ENCODE results near the gene ANKRD49. TPM values are rescaled to one million over a fixed set of nuclear protein-coding genes. Genes with fewer than 3 reads are reported as not detected.

The ANKRD49 gene
- total RNA-seq, 4 donors from 2014 or later, result 5.0 to 23.4 (median 18.2) TPM

DNA sequence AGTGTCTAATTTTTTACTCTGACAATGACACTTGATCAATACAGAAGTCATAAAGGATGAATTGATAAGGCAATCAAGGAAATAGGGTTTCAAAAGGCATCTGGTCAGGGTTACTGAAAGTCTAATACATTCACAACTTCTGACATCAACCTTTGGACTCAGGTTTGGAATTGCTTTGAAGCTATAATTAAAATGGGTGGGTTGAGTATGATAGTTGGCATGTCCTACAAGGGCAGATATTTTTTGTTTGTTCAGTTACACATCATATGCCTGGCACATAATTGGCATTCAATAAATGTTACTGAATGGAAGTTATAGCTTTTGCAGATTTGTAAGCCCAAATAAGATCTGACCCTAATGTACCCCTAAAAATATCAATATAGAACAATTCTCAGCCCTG lies 42.6 kb downstream of the ANKRD49 start:
- peaks cover 14% of the 10 kb centered on the region for H3K4me1 ChIP-seq
- no peak for DNase-seq (ENCODE audit: low spot score in 2 of 2)
- TF ChIP-seq POLR2A (IDR thresholded peaks at IDR 0.05), result no peak
- TF ChIP-seq, protein P1, sequence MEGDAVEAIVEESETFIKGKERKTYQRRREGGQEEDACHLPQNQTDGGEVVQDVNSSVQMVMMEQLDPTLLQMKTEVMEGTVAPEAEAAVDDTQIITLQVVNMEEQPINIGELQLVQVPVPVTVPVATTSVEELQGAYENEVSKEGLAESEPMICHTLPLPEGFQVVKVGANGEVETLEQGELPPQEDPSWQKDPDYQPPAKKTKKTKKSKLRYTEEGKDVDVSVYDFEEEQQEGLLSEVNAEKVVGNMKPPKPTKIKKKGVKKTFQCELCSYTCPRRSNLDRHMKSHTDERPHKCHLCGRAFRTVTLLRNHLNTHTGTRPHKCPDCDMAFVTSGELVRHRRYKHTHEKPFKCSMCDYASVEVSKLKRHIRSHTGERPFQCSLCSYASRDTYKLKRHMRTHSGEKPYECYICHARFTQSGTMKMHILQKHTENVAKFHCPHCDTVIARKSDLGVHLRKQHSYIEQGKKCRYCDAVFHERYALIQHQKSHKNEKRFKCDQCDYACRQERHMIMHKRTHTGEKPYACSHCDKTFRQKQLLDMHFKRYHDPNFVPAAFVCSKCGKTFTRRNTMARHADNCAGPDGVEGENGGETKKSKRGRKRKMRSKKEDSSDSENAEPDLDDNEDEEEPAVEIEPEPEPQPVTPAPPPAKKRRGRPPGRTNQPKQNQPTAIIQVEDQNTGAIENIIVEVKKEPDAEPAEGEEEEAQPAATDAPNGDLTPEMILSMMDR (IDR thresholded peaks at IDR 0.05), result no peak
- no peaks in the 10 kb centered on the region for H3K36me3 ChIP-seq
- H3K27ac ChIP-seq, result no peak overlapping the region
- H3K4me3 ChIP-seq, result no peak overlapping the region
- no peaks in the 10 kb centered on the region for H3K27me3 ChIP-seq
- H3K9me3 ChIP-seq, result no peaks in the 10 kb centered on the region

DNA sequence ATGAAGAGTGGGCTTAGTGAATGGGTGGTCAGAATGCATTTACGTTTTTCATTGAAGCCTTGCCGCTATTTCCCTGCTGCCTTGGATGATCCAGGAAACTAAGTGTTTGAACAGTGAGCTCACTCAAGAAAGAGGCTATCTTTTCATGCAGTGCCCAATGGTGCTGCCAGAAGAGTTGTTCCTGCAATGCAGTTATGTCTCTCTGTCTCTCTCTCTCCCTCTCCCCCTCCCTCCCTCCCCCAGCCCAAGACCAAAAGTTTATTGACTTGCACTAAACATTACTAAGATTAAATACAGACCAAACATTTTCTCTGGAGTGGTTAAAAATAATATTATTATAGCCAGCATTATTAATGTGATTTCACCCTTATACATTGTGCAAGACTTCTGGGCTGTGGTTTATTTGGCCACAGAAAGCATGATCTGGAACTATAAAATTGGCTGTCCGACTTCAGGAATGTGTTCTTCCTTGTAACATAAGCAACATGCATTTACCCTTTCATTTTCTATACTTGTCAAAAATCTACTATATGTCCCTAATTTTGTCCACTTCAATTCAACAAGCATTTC lies 43.3 kb downstream of the ANKRD49 start:
- no peak overlapping the region for H3K27ac ChIP-seq
- no peak overlapping the region for H3K4me3 ChIP-seq
- H3K9me3 ChIP-seq, result no peaks in the 10 kb centered on the region
- H3K27me3 ChIP-seq, result no peaks in the 10 kb centered on the region
- H3K36me3 ChIP-seq, result no peaks in the 10 kb centered on the region
- no peak for DNase-seq (ENCODE audit: low spot score in 2 of 2)
- H3K4me1 ChIP-seq, result peaks cover 14% of the 10 kb centered on the region
- TF ChIP-seq EP300 (IDR thresholded peaks at IDR 0.05), result no peak
- TF ChIP-seq, protein P1 (IDR thresholded peaks at IDR 0.05), result no peak
- 52% methylated on average over 3 of the region's 3 CpGs for WGBS

DNA sequence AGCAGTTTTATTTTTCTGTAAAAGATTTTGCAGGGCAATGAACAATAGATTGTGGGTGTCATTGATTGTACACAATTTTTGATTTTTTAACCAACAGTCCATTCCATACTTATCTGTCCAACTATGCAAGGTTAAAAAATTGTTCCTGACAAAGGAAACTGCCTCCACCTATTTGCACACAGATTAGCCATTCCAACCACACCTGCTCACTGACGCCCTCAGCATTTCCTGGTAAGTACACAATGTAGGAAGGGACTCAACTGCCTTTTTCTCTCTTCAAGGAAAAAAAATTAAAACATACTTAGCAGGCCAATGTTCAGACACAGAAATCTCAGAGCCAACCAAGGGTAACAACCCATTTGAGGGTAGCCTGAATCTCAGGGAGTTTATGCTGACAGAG lies 45.6 kb downstream of the ANKRD49 start:
- WGBS, result 71% methylated on average over 1 of the region's 1 CpG
- H3K36me3 ChIP-seq, result no peaks in the 10 kb centered on the region
- DNase-seq (ENCODE audit: low spot score in 2 of 2), result no peak
- peaks cover 28% of the 10 kb centered on the region for H3K4me1 ChIP-seq
- H3K27ac ChIP-seq, result no peak overlapping the region
- no peak overlapping the region for H3K4me3 ChIP-seq
- H3K27me3 ChIP-seq, result no peaks in the 10 kb centered on the region
- TF ChIP-seq POLR2AphosphoS5 (IDR thresholded peaks at IDR 0.05), result no peak
- no peak for TF ChIP-seq POLR2A (IDR thresholded peaks at IDR 0.05)
- TF ChIP-seq EP300 (IDR thresholded peaks at IDR 0.05), result no peak
- TF ChIP-seq, protein P1 (IDR thresholded peaks at IDR 0.05), result no peak
- no peaks in the 10 kb centered on the region for H3K9me3 ChIP-seq

DNA sequence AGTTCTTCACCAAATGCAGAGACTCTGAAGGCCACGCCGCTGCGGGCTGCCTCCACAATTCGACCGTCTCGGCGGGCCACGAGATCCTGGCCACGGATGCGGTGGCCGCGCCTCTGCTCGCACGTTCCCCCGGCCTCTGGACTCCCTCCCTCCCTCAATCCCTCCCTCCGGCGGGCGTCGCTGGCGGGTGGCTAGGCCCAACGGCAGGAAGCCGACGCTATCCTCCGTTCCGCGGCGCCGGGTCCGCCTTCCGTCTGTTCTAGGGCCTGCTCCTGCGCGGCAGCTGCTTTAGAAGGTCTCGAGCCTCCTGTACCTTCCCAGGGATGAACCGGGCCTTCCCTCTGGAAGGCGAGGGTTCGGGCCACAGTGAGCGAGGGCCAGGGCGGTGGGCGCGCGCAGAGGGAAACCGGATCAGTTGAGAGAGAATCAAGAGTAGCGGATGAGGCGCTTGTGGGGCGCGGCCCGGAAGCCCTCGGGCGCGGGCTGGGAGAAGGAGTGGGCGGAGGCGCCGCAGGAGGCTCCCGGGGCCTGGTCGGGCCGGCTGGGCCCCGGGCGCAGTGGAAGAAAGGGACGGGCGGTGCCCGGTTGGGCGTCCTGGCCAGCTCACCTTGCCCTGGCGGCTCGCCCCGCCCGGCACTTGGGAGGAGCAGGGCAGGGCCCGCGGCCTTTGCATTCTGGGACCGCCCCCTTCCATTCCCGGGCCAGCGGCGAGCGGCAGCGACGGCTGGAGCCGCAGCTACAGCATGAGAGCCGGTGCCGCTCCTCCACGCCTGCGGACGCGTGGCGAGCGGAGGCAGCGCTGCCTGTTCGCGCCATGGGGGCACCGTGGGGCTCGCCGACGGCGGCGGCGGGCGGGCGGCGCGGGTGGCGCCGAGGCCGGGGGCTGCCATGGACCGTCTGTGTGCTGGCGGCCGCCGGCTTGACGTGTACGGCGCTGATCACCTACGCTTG lies 50.2 kb downstream of the ANKRD49 start, which contains the start of gene FUT4:
Gene FUT4, plus strand, starts transcription at position 227 of the 951 bp plus-strand sequence. Its CDS starts 213 bp downstream, at position 440.
- H3K27ac ChIP-seq, result peak within 1 kb of the TSS; percentile 98
- H3K9me3 ChIP-seq, result no peaks in the 10 kb centered on the region
- peaks cover 59% of the 10 kb centered on the region for H3K4me1 ChIP-seq
- H3K36me3 ChIP-seq, result no peaks in the 10 kb centered on the region
- DNase-seq (ENCODE audit: low spot score in 2 of 2), result peak; percentile 88 to 93
- H3K27me3 ChIP-seq, result no peaks in the 10 kb centered on the region
- peak within 1 kb of the TSS; percentile 67 for H3K4me3 ChIP-seq
- TF ChIP-seq POLR2AphosphoS5 (IDR thresholded peaks at IDR 0.05), result peak in 2 of 3 donors; percentile 38 to 46
- TF ChIP-seq EP300 (IDR thresholded peaks at IDR 0.05), result no peak
- TF ChIP-seq POLR2A (IDR thresholded peaks at IDR 0.05), result peak in 1 of 2 donors; percentile 20
- TF ChIP-seq, protein P1 (IDR thresholded peaks at IDR 0.05), result no peak
- under 1% methylated on average over 27 of the region's 109 CpGs for WGBS

GRCh38 chr11:94544646-94545263 lies 51.0 kb downstream of the ANKRD49 start:
- H3K36me3 ChIP-seq, result no peaks in the 10 kb centered on the region
- TF ChIP-seq POLR2AphosphoS5 (IDR thresholded peaks at IDR 0.05) (no peak), EP300 (IDR thresholded peaks at IDR 0.05) (no peak), POLR2A (IDR thresholded peaks at IDR 0.05) (no peak)
- TF ChIP-seq, protein P1 (IDR thresholded peaks at IDR 0.05), result no peak
- H3K4me1 ChIP-seq, result peaks cover 59% of the 10 kb centered on the region
- no peaks in the 10 kb centered on the region for H3K27me3 ChIP-seq
- WGBS, result 15% methylated on average over 12 of the region's 59 CpGs
- peak; percentile 78 to 81 for DNase-seq (ENCODE audit: low spot score in 2 of 2)
- peak overlapping the region; percentile 67 for H3K4me3 ChIP-seq
- peak overlapping the region; percentile 98 for H3K27ac ChIP-seq
- no peaks in the 10 kb centered on the region for H3K9me3 ChIP-seq
